Activated B cell treated with CpG ODN at 0.5 μM for 24 hours (primary cell): ENCODE results near the gene PRKCE. TPM values are rescaled to one million over a fixed set of nuclear protein-coding genes. Genes with fewer than 3 reads are reported as not detected.

ENCODE experiments used
- ATAC-seq: fragments of 200-7000 bp; cut with Tn5 transposase; one replicate; pipeline ENCODE4 v1.10.0; 2021; ENCODE audit warnings: low read depth, mild to moderate bottlenecking, moderate library complexity
- CTCF ChIA-PET: fragments of 350-600 bp; sonication (Branson Sonifier 250); formaldehyde crosslinking; loops from one replicate; lab custom pipeline; 2021; ENCODE audit warnings: antibody characterized with exemption; lab: Charles Lee
- POLR2A ChIA-PET: fragments of 350-600 bp; sonication (Branson Sonifier 250); formaldehyde crosslinking; loops from one replicate; lab custom pipeline; 2021; ENCODE audit warnings: antibody characterized with exemption; lab: Charles Lee
- DNase-seq: peaks from one replicate; pipeline ENCODE4 v3.0.0; 2022
- H3K27ac Mint-ChIP-seq: one replicate; pipeline ENCODE4 v1.8.0; 2020; ENCODE audit warnings: mixed read lengths
- H3K27me3 Mint-ChIP-seq: one replicate; pipeline ENCODE4 v1.8.0; 2021; ENCODE audit warnings: mixed read lengths
- H3K36me3 Mint-ChIP-seq: one replicate; pipeline ENCODE4 v1.8.0; 2021; ENCODE audit warnings: low read depth, mixed read lengths
- H3K4me1 Mint-ChIP-seq: one replicate; pipeline ENCODE4 v1.8.0; 2021; ENCODE audit warnings: mixed read lengths
- H3K4me3 Mint-ChIP-seq: one replicate; pipeline ENCODE4 v1.8.0; 2020; ENCODE audit warnings: mild to moderate bottlenecking, mixed read lengths
- H3K9me3 Mint-ChIP-seq: one replicate; pipeline ENCODE4 v1.8.0; 2020; ENCODE audit warnings: mixed read lengths
- intact Hi-C: fragments of 100-400 bp; cut with micrococcal nuclease; formaldehyde crosslinking; loops from one replicate; pipeline ENCODE4 v1.15.1; 2024
- total RNA-seq: library from RNA; stranded (reverse); gene quantifications from 2 replicates; pipeline ENCODE4 v1.2.3, GENCODE V29; 2022
- TF ChIP-seq, protein P1 (sequence below): fragments of 200-600 bp; IDR thresholded peaks from one replicate; pipeline ENCODE4 v1.8.0; 2022; ENCODE audit warnings: antibody characterized with exemption, mild to moderate bottlenecking

PRKCE gene
- total RNA-seq, 1 donor from 2014 or later, result 53.8 TPM

DNA sequence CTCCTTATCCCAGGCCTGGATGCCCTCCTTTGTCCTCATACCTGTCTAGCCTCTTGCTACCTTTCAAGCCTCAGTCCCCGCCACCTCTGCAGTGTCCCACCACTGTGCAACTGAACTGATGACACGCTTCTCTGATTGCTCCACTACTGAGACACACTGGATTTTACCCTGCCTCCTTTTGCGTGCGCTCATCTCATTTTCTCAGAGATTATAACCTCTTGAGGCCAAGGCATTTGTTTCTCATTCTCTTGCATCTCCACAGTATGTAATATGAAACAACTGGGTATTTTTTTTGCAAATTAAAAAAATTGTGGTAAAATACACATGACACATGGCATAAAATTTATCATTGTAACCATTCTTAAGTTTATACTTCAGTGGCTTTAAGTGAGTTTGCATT lies 95.4 kb downstream of the PRKCE start:
- ChIA-PET POLR2A (interaction anchor here (0.6 kb wide), 1 partner anchor 101 kb away, joined by 5 read pairs; no protein-coding TSS in a partner anchor), CTCF (interaction anchor here (1.0 kb wide), 1 partner anchor 32 kb away, joined by 3 read pairs; no protein-coding TSS in a partner anchor)
- H3K4me3 Mint-ChIP-seq, result no peak overlapping the region
- intact Hi-C loops, result no loop called here
- peaks cover 5% of the 10 kb centered on the region for H3K9me3 Mint-ChIP-seq
- no peaks in the 10 kb centered on the region for H3K27me3 Mint-ChIP-seq
- ATAC-seq (no peak), DNase-seq (no peak)
- peaks cover 2% of the 10 kb centered on the region for H3K36me3 Mint-ChIP-seq
- TF ChIP-seq, protein P1, sequence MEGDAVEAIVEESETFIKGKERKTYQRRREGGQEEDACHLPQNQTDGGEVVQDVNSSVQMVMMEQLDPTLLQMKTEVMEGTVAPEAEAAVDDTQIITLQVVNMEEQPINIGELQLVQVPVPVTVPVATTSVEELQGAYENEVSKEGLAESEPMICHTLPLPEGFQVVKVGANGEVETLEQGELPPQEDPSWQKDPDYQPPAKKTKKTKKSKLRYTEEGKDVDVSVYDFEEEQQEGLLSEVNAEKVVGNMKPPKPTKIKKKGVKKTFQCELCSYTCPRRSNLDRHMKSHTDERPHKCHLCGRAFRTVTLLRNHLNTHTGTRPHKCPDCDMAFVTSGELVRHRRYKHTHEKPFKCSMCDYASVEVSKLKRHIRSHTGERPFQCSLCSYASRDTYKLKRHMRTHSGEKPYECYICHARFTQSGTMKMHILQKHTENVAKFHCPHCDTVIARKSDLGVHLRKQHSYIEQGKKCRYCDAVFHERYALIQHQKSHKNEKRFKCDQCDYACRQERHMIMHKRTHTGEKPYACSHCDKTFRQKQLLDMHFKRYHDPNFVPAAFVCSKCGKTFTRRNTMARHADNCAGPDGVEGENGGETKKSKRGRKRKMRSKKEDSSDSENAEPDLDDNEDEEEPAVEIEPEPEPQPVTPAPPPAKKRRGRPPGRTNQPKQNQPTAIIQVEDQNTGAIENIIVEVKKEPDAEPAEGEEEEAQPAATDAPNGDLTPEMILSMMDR, result no peak
- H3K4me1 Mint-ChIP-seq, result peaks cover 76% of the 10 kb centered on the region
- H3K27ac Mint-ChIP-seq, result no peak overlapping the region

DNA sequence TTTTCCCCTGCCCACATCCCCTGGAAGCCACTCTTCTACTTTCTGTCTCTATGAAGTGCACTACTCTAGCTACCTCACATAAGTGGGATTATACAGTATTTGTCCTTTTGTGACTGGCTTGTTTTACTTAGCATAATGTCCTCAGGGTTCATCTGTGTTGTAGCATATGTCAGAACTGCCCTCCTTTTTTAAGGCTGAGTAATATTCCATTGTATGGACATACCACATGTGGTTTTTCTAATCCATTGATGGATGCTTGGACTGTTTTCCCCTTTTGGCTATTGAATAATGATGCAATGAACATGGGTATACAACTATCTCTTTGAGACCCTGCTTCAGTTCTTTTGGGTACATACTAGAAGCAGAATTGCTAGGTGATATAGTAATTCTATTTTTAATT lies 95.9 kb downstream of the PRKCE start:
- TF ChIP-seq, protein P1, result no peak
- Mint-ChIP-seq H3K27ac (no peak overlapping the region), H3K9me3 (peaks cover 5% of the 10 kb centered on the region), H3K4me1 (peaks cover 71% of the 10 kb centered on the region), H3K36me3 (peaks cover 2% of the 10 kb centered on the region), H3K27me3 (no peaks in the 10 kb centered on the region), H3K4me3 (no peak overlapping the region)
- intact Hi-C loops, result no loop called here
- ATAC-seq (no peak), DNase-seq (no peak)
- ChIA-PET POLR2A (no interaction called here), CTCF (interaction anchor here (1.0 kb wide), 1 partner anchor 31 kb away, joined by 3 read pairs; no protein-coding TSS in a partner anchor)

DNA sequence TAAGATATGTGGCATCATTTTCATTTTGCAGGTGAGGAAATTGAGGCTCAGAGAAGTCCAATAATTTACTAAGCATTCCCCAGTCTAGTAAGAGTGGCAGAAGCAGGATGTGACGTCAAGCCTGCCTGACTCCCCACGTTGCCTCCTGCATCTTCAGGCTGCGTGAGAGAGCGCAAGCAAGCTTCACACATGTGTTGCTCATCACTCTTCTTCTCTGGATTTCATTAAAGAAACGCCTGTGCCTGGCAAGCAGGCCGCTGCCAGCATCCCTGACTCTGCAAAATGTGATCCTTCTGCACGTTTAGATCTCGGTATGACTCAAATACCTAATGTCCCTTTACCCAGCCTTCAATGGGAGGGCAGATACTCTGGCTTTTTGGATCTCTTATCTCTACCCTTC lies 96.8 kb downstream of the PRKCE start:
- peaks cover 2% of the 10 kb centered on the region for H3K36me3 Mint-ChIP-seq
- H3K9me3 Mint-ChIP-seq, result peaks cover 5% of the 10 kb centered on the region
- no peak overlapping the region for H3K4me3 Mint-ChIP-seq
- TF ChIP-seq, protein P1, result no peak
- H3K27ac Mint-ChIP-seq, result no peak overlapping the region
- CTCF ChIA-PET, result no interaction called here
- POLR2A ChIA-PET, result interaction anchor here (0.7 to 1.0 kb wide), 2 partner anchors 19 to 20 kb away, joined by 4 read pairs; no protein-coding TSS in a partner anchor
- ATAC-seq (no peak), DNase-seq (no peak)
- intact Hi-C loops, result loop anchor here (2.0 kb wide), 1 partner anchor 17 kb away; no protein-coding TSS in a partner anchor
- H3K27me3 Mint-ChIP-seq, result no peaks in the 10 kb centered on the region
- H3K4me1 Mint-ChIP-seq, result peaks cover 64% of the 10 kb centered on the region

DNA sequence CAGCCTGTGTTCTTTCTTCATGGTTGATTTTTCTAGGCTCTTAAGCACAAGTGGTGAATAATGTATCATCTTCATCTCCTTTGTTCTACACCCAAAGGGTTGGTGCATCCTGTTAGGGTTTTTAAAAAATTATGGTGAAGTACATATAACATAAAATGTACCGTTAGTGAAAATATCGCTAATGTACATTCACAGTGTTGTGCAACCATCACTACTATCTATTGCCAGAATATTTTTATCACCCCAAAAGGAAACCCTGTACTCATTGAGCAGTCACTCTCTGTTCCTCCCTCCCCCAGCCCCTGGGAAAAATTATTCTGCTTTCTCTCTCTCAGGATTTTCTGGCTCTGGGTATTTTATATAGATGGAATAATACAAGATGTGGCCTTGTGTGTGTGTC lies 98.5 kb downstream of the PRKCE start:
- POLR2A ChIA-PET, result no interaction called here
- CTCF ChIA-PET, result no interaction called here
- peaks cover 4% of the 10 kb centered on the region for H3K36me3 Mint-ChIP-seq
- TF ChIP-seq, protein P1, result no peak
- H3K4me1 Mint-ChIP-seq, result peaks cover 61% of the 10 kb centered on the region
- ATAC-seq (no peak), DNase-seq (no peak)
- intact Hi-C loops, result loop anchor here (2.0 kb wide), 1 partner anchor 17 kb away; no protein-coding TSS in a partner anchor
- H3K4me3 Mint-ChIP-seq, result no peak overlapping the region
- H3K27ac Mint-ChIP-seq, result no peak overlapping the region
- H3K9me3 Mint-ChIP-seq, result peaks cover 5% of the 10 kb centered on the region
- no peaks in the 10 kb centered on the region for H3K27me3 Mint-ChIP-seq

DNA sequence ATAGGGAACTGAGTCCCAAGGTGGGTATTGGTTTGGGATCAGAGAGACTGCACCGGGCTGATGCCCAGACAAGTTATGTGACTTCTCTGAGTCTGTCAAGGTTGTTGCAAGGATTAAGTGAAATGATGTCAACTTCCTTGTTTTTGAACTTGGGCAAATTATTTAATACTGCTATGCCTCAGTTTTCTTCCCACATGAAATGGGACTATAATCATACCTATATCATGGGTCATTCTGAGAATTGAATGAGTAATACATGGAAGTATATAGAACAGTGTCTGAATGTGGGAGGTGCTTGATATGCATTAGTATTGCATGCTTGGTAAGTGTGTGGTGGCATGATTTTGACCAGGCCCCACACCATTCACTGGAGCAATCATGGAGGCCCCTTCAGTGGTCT lies 99.0 kb downstream of the PRKCE start:
- Mint-ChIP-seq H3K9me3 (peaks cover 5% of the 10 kb centered on the region), H3K27ac (no peak overlapping the region), H3K4me1 (peaks cover 61% of the 10 kb centered on the region), H3K27me3 (no peaks in the 10 kb centered on the region), H3K36me3 (peaks cover 4% of the 10 kb centered on the region), H3K4me3 (no peak overlapping the region)
- TF ChIP-seq, protein P1, result no peak
- DNase-seq, result no peak
- intact Hi-C loops, result loop anchor here (2.0 kb wide), 1 partner anchor 16 kb away; no protein-coding TSS in a partner anchor
- ATAC-seq, result no peak
- ChIA-PET POLR2A (no interaction called here), CTCF (no interaction called here)
